HepG2 (cell line): ENCODE measurements around the gene COL26A1. TPM values are rescaled to one million over a fixed set of nuclear protein-coding genes. Genes with fewer than 3 reads are reported as not detected.

Experiments used
- ATAC-seq: fragments of 200-7000 bp; cut with Tn5 transposase; 3 replicates; pipeline ENCODE4 v1.9.1; 2020; ENCODE audit warnings: mild to moderate bottlenecking, moderate library complexity
- BruUV-seq: library from RNA; stranded (reverse); fragments of 400-500 nt; replicated peaks from 2 replicates; lab custom pipeline; 2021; lab: Mats Ljungman, UMichigan
- CTCF ChIA-PET: fragments of 300-600 bp; formaldehyde crosslinking; extraction: SDS; loops from one replicate; lab custom pipeline; 2021; ENCODE audit warnings: low total read pairs, inconsistent platforms, low intra/inter-chr PET ratio; lab: Yijun Ruan, JAX
- POLR2A ChIA-PET: fragments of 350-600 bp; sonication (Branson Sonifier 250); formaldehyde crosslinking; loops from one replicate; lab custom pipeline; 2020; ENCODE audit warnings: antibody characterized with exemption, inconsistent platforms; lab: Yijun Ruan, JAX
- DNase-seq: peaks from one replicate; pipeline ENCODE4 v3.0.0-alpha.2; 2015; ENCODE audit warnings: low spot score
- FAIRE-seq: peaks from 3 replicates; lab custom pipeline; 2011; peaks lifted over from hg19 to GRCh38; lab: Jason Lieb, UNC
- H2AFZ ChIP-seq: one replicate; pipeline ENCODE4 v1.6.1; 2011; ENCODE audit warnings: low read length, inconsistent platforms
- H3K27ac ChIP-seq: fragments of 300-600 bp; 3 replicates; pipeline ENCODE4 v1.8.0; 2011; ENCODE audit warnings: mixed run types, mild to moderate bottlenecking, mixed read lengths, low read length, inconsistent platforms; ENCODE audit not compliant: insufficient read depth; ENCODE audit errors: extremely low read length
- H3K27me3 ChIP-seq, 2 experiments: fragments of 200-600 bp in 1 of 2; 2 replicates in 1 of 2; 3 replicates in 1 of 2; pipeline versions ENCODE4 v1.6.0 to v1.8.0; 2011; ENCODE audit warnings: low read length in 2 of 2, mild to moderate bottlenecking in 2 of 2, moderate library complexity in 2 of 2, inconsistent platforms in 1 of 2; ENCODE audit not compliant: insufficient read depth in 2 of 2, control insufficient read depth in 1 of 2
- H3K36me3 ChIP-seq, 2 experiments: fragments of 200-600 bp in 1 of 2; replicated peaks in 1 of 2; 2 replicates in 1 of 2; 3 replicates in 1 of 2; pipeline versions ENCODE4 v1.5.1 to v1.8.0; 2011; ENCODE audit warnings: low read length in 2 of 2, inconsistent platforms in 1 of 2; ENCODE audit not compliant: insufficient read depth in 2 of 2, control insufficient read depth in 1 of 2
- H3K4me1 ChIP-seq: 2 replicates; pipeline ENCODE4 v1.5.1; 2012; ENCODE audit warnings: low read length, inconsistent platforms; ENCODE audit not compliant: insufficient read depth
- H3K4me2 ChIP-seq: 2 replicates; pipeline ENCODE4 v1.6.0; 2011; ENCODE audit warnings: low read depth, low read length, inconsistent platforms
- H3K4me3 ChIP-seq, 3 experiments: fragments of 200-600 bp in 1 of 3; sonication (generic), shearing (Covaris generic) in 1 of 3; replicated peaks in 1 of 3; 2 replicates each; pipeline ENCODE4 v1.5.1; 2011 to 2016; ENCODE audit warnings: low read length in 3 of 3, inconsistent platforms in 2 of 3, low read depth in 2 of 3, mild to moderate bottlenecking in 2 of 3, control low read depth in 1 of 3, mixed read lengths in 1 of 3; ENCODE audit not compliant: insufficient read depth in 1 of 3
- H3K79me2 ChIP-seq: one replicate; pipeline ENCODE4 v1.6.1; 2011; ENCODE audit warnings: low read length, inconsistent platforms; ENCODE audit not compliant: insufficient read depth
- H3K9ac ChIP-seq: 2 replicates; pipeline ENCODE4 v1.6.0; 2011; ENCODE audit warnings: mild to moderate bottlenecking, low read depth, low read length, inconsistent platforms; ENCODE audit not compliant: insufficient read depth
- H3K9me3 ChIP-seq: 2 replicates; pipeline ENCODE4 v1.5.1; 2012; ENCODE audit warnings: mild to moderate bottlenecking, low read length
- H4K20me1 ChIP-seq: 2 replicates; pipeline ENCODE4 v1.6.0; 2011; ENCODE audit warnings: inconsistent platforms, mild to moderate bottlenecking, low read length, moderate library complexity; ENCODE audit not compliant: insufficient read depth
- FOXA1 ChIP-seq, 2 experiments: fragments of 450-650 bp in 1 of 2; sonication (generic) in 1 of 2; formaldehyde crosslinking in 1 of 2; IDR thresholded peaks; 2 replicates each; pipeline versions ENCODE4 v1.4.0 to v1.6.1; 2016 to 2020; ENCODE audit warnings: missing genetic modification reagents in 1 of 2
- FOXK2 ChIP-seq: fragments of 450-650 bp; IDR thresholded peaks from 2 replicates; pipeline ENCODE4 v1.6.1; 2016
- GPBP1L1 ChIP-seq: sonication (generic); formaldehyde crosslinking; IDR thresholded peaks from 2 replicates; pipeline ENCODE4 v1.5.0; 2020; ENCODE audit warnings: mild to moderate bottlenecking, missing genetic modification reagents
- GPN1 ChIP-seq: sonication (generic); formaldehyde crosslinking; IDR thresholded peaks from 2 replicates; pipeline ENCODE4 v1.5.1; 2020; ENCODE audit warnings: missing genetic modification reagents, borderline replicate concordance
- IRX3 ChIP-seq: sonication (generic); formaldehyde crosslinking; IDR thresholded peaks from 2 replicates; pipeline ENCODE4 v1.8.1; 2023; ENCODE audit warnings: mild to moderate bottlenecking, low read depth, missing genetic modification reagents, borderline replicate concordance
- KDM6A ChIP-seq: IDR thresholded peaks from 2 replicates; pipeline ENCODE4 v1.6.1; 2016; ENCODE audit warnings: low read depth
- MLX ChIP-seq: IDR thresholded peaks from 2 replicates; pipeline ENCODE4 v1.6.1; 2016
- NFATC3 ChIP-seq: sonication (generic); formaldehyde crosslinking; IDR thresholded peaks from 2 replicates; pipeline ENCODE4 v1.5.1; 2020; ENCODE audit warnings: mild to moderate bottlenecking, missing genetic modification reagents
- NR2F2 ChIP-seq: IDR thresholded peaks from 2 replicates; pipeline ENCODE4 v1.6.1; 2012; ENCODE audit warnings: low read depth, inconsistent platforms, borderline replicate concordance
- THAP8 ChIP-seq: sonication (generic); formaldehyde crosslinking; IDR thresholded peaks from 2 replicates; pipeline ENCODE4 v1.5.1; 2020; ENCODE audit warnings: missing genetic modification reagents, mild to moderate bottlenecking, borderline replicate concordance
- ZBTB7A ChIP-seq: sonication (generic); formaldehyde crosslinking; IDR thresholded peaks from 2 replicates; pipeline ENCODE4 v1.8.0; 2022; ENCODE audit warnings: mild to moderate bottlenecking, missing genetic modification reagents
- ZKSCAN1 ChIP-seq: fragments of 150-350 bp; IDR thresholded peaks from 2 replicates; pipeline ENCODE4 v1.6.1; 2014; ENCODE audit warnings: low read length
- ZNF121 ChIP-seq: sonication (generic); formaldehyde crosslinking; IDR thresholded peaks from 2 replicates; pipeline ENCODE4 v1.5.0; 2020; ENCODE audit warnings: mild to moderate bottlenecking, missing genetic modification reagents
- ZNF773 ChIP-seq: sonication (generic); formaldehyde crosslinking; IDR thresholded peaks from 2 replicates; pipeline ENCODE4 v1.4.0; 2020; ENCODE audit warnings: missing genetic modification reagents, borderline replicate concordance
- ZNF800 ChIP-seq: sonication (generic); formaldehyde crosslinking; IDR thresholded peaks from 2 replicates; pipeline ENCODE4 v1.4.0; 2020; ENCODE audit warnings: missing genetic modification reagents
- ZSCAN29 ChIP-seq: sonication (generic); formaldehyde crosslinking; conservative IDR thresholded peaks from 2 replicates; pipeline ENCODE4 v1.4.0; 2020; ENCODE audit warnings: mild to moderate bottlenecking, missing genetic modification reagents
- WGBS: methylation state at CpG from one replicate; pipeline ENCODE4 v1.1.6; 2017; ENCODE audit warnings: low lambda C conversion rate; 5-methylcytosine and 5-hydroxymethylcytosine counted together
- in situ Hi-C: cut with HindIII; loops from 2 replicates; pipeline ENCODE4 v1.10.0; 2017; ENCODE audit warnings: low pct_unique_long_range_greater_than_20kb; ENCODE audit not compliant: extremely low pct_ligation_motif_present
- intact Hi-C: fragments of 100-400 bp; cut with micrococcal nuclease; formaldehyde crosslinking; loops from one replicate; pipeline ENCODE4 v1.10.0; 2022; ENCODE audit not compliant: unreplicated experiment
- polyA plus RNA-seq, 8 experiments: library from polyadenylated mRNA; depleted of rRNA in 3 of 8; stranded (reverse) in 7 of 8; unstranded in 1 of 8; fragments of >200 nt; fragmentation: Illumina TruSeq in 4 of 8; extraction: Trizol in 4 of 8; gene quantifications; 2 replicates each; pipeline versions ENCODE4 v1.2.1 to v1.2.3, GENCODE V29; 2011 to 2016; ENCODE audit warnings: low read depth in 4 of 8, missing spikeins in 1 of 8, mixed read lengths in 1 of 8; ENCODE audit not compliant: insufficient read depth in 1 of 8
- total RNA-seq, 5 experiments: library from RNA; depleted of rRNA; stranded (reverse); fragments of >200 nt; fragmentation: Illumina TruSeq; extraction: Trizol; gene quantifications; 2 replicates each; pipeline ENCODE4 v1.2.3, GENCODE V29; 2016; ENCODE audit warnings: low read depth in 1 of 5

COL26A1 gene
- total and polyA plus RNA-seq, 2 of the 13 experiments (the other 11 are each of a cell fraction or from before 2014, with no cell fraction given) = 7.8 to 9.2 TPM

GRCh38 chr7:101393865-101394264 is 31.2 kb downstream of the COL26A1 start:
- Histone ChIP-seq H3K79me2 (no peaks in the 10 kb centered on the region), H3K36me3 (no peaks in the 10 kb centered on the region), H4K20me1 (no peaks in the 10 kb centered on the region), H3K27ac (no peak overlapping the region), H3K4me3 (no peak overlapping the region), H2AFZ (no peak overlapping the region), H3K4me2 (no peak overlapping the region), H3K4me1 (peaks cover 64% of the 10 kb centered on the region), H3K9ac (no peak overlapping the region), H3K27me3 (no peaks in the 10 kb centered on the region), H3K9me3 (no peaks in the 10 kb centered on the region)
- ATAC-seq = no peak
- FAIRE-seq = no peak
- TF ChIP-seq GPBP1L1 = no peak
- peak; percentile 74 for TF ChIP-seq ZNF121
- intact Hi-C loops (loop anchor here (10.0 kb wide), 1 partner anchor 69 kb away; the partner anchor contains the start of gene IFT22), in situ Hi-C loops (no loop called here)
- no TSS peak for BruUV-seq
- POLR2A ChIA-PET = no interaction called here
- CTCF ChIA-PET = interaction anchor here (0.6 kb wide), 1 partner anchor 13 kb away, joined by 3 read pairs; no protein-coding TSS in a partner anchor
- DNase-seq = no peak
- 93% methylated on average over 3 of the region's 3 CpGs for WGBS

- no peak overlapping the region for H3K4me3 ChIP-seq
- POLR2A ChIA-PET = interaction anchor here (1.7 kb wide), 1 partner anchor 9 kb away, joined by 4 read pairs; no protein-coding TSS in a partner anchor
- ATAC-seq = no peak
- no peak overlapping the region for H3K4me2 ChIP-seq
- no peak for FAIRE-seq
- H4K20me1 ChIP-seq = no peaks in the 10 kb centered on the region
- H3K79me2 ChIP-seq = no peaks in the 10 kb centered on the region
- no peaks in the 10 kb centered on the region for H3K9me3 ChIP-seq
- H3K4me1 ChIP-seq = peaks cover 62% of the 10 kb centered on the region
- H3K9ac ChIP-seq = no peak overlapping the region
- H3K27me3 ChIP-seq = no peaks in the 10 kb centered on the region
- H3K36me3 ChIP-seq = no peaks in the 10 kb centered on the region
- H3K27ac ChIP-seq = no peak overlapping the region
- no peak for DNase-seq
- CTCF ChIA-PET = no interaction called here
- in situ Hi-C loops = no loop called here
- BruUV-seq = no TSS peak
- no peak overlapping the region for H2AFZ ChIP-seq
- intact Hi-C loops = loop anchor here (10.0 kb wide), 1 partner anchor 71 kb away; the partner anchor contains the start of gene IFT22
- 90% methylated on average over 7 of the region's 7 CpGs for WGBS
- no peak for TF ChIP-seq IRX3 (CRISPR knock-in tag)
- no peak for TF ChIP-seq FOXA1 (IDR thresholded peaks at IDR 0.05)
- no peak for TF ChIP-seq FOXA1 (CRISPR knock-in tag; IDR thresholded peaks at IDR 0.05)
- no peak for TF ChIP-seq ZSCAN29 (CRISPR knock-in tag)
- TF ChIP-seq ZKSCAN1 = no peak
- no peak for TF ChIP-seq FOXK2
- no peak for TF ChIP-seq NFATC3
- no peak for TF ChIP-seq ZNF773 (CRISPR knock-in tag)
- no peak for TF ChIP-seq KDM6A (CRISPR knock-in tag)
- no peak for TF ChIP-seq MLX (CRISPR knock-in tag)
- TF ChIP-seq NR2F2 = no peak
- TF ChIP-seq THAP8 (CRISPR knock-in tag) = no peak
- no peak for TF ChIP-seq ZBTB7A (CRISPR knock-in tag)
- TF ChIP-seq GPN1 (CRISPR knock-in tag) = no peak
- TF ChIP-seq ZNF800 (CRISPR knock-in tag) = no peak
Observed at GRCh38 chr7:101395376-101395775, 32.7 kb downstream of the COL26A1 start.
